Breast epithelium (tissue), 3 donors: ENCODE data around the gene MAP7.

Experiments used
- POLR2A ChIP-seq: fragments of 450-650 bp; IDR thresholded peaks from one replicate; pipeline ENCODE4 v1.6.1; 2016; ENCODE audit warnings: antibody characterized with exemption, mild to moderate bottlenecking, moderate library complexity
- TF ChIP-seq, protein P1 (sequence below), 3 donors: fragments of 450-650 bp; IDR thresholded peaks; one replicate each; pipeline ENCODE4 v1.5.1; 2016 to 2017; ENCODE audit warnings: antibody characterized with exemption in 3 of 3, mild to moderate bottlenecking in 3 of 3, moderate library complexity in 3 of 3

DNA sequence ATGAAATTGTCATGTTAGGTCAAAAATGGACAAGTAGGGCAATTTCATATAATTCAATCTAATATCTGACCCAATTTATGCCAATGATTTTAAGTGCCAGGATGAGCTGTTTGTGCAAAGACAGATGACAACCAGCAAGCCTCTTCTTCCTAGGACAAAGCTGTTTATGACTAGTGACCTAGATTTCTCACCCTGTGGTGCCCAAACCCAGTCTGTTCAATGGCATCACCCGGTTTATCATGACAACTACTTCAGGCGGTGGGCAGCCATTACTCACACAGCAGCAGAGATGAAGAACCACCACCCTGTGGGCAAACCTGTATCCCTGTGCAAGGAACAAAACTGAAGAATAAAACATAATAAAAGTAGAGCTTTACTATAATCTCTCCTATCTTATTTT, 59.0 kb downstream of the MAP7 start:
- TF ChIP-seq, protein P1, sequence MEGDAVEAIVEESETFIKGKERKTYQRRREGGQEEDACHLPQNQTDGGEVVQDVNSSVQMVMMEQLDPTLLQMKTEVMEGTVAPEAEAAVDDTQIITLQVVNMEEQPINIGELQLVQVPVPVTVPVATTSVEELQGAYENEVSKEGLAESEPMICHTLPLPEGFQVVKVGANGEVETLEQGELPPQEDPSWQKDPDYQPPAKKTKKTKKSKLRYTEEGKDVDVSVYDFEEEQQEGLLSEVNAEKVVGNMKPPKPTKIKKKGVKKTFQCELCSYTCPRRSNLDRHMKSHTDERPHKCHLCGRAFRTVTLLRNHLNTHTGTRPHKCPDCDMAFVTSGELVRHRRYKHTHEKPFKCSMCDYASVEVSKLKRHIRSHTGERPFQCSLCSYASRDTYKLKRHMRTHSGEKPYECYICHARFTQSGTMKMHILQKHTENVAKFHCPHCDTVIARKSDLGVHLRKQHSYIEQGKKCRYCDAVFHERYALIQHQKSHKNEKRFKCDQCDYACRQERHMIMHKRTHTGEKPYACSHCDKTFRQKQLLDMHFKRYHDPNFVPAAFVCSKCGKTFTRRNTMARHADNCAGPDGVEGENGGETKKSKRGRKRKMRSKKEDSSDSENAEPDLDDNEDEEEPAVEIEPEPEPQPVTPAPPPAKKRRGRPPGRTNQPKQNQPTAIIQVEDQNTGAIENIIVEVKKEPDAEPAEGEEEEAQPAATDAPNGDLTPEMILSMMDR (IDR thresholded peaks at IDR 0.05) = no peak
- no peak for TF ChIP-seq POLR2A
